ENCODE data around the gene FSTL4.

The FSTL4 gene

GRCh38 chr5:133361922-133362321 lies 250.4 kb downstream of the FSTL4 start:
- no peak for DNase-seq

- DNase-seq: no peak
These were observed 251.5 kb downstream of the FSTL4 start for GRCh38 chr5:133360693-133361472.

GRCh38 chr5:133359861-133360260 lies 252.5 kb downstream of the FSTL4 start:
- DNase-seq: no peak

GRCh38 chr5:133358271-133358670 lies 254.1 kb downstream of the FSTL4 start:
- DNase-seq: no peak

GRCh38 chr5:133357758-133358157 lies 254.6 kb downstream of the FSTL4 start:
- no peak for DNase-seq

- no peak for DNase-seq
These were observed 255.3 kb downstream of the FSTL4 start for GRCh38 chr5:133356984-133357421.

GRCh38 chr5:133356396-133356983 lies 255.9 kb downstream of the FSTL4 start:
- no peak for DNase-seq

- DNase-seq: peak; percentile 55
These were observed 257.8 kb downstream of the FSTL4 start for GRCh38 chr5:133354323-133355185.

GRCh38 chr5:133353741-133354140 lies 258.6 kb downstream of the FSTL4 start:
- no peak for DNase-seq

- DNase-seq: no peak
These were observed 263.9 kb downstream of the FSTL4 start for GRCh38 chr5:133348406-133348805.

- no peak for DNase-seq
These were observed 265.3 kb downstream of the FSTL4 start for GRCh38 chr5:133347039-133347438.

- no peak for DNase-seq
These were observed 268.1 kb downstream of the FSTL4 start for GRCh38 chr5:133344266-133344665.

GRCh38 chr5:133343196-133343595 lies 269.1 kb downstream of the FSTL4 start:
- no peak for DNase-seq

- DNase-seq: no peak
These were observed 270.2 kb downstream of the FSTL4 start for GRCh38 chr5:133341915-133342710.

- DNase-seq: no peak
These were observed 271.0 kb downstream of the FSTL4 start for GRCh38 chr5:133341296-133341695.

GRCh38 chr5:133340822-133341221 lies 271.5 kb downstream of the FSTL4 start:
- no peak for DNase-seq

- no peak for DNase-seq
These were observed 272.2 kb downstream of the FSTL4 start for GRCh38 chr5:133340002-133340755.

GRCh38 chr5:133338504-133339355 lies 273.6 kb downstream of the FSTL4 start:
- DNase-seq: no peak

GRCh38 chr5:133337795-133338445 lies 274.4 kb downstream of the FSTL4 start:
- no peak for DNase-seq

GRCh38 chr5:133336969-133337410 lies 275.4 kb downstream of the FSTL4 start:
- no peak for DNase-seq

Measured in NCI-H526 treated with DMSO at 0.1 percent for 48 hours (cell line).